ENCODE measurements around the gene BAX. TPM values are rescaled to one million over a fixed set of nuclear protein-coding genes. Genes with fewer than 3 reads are reported as not detected.

BAX gene
- total and polyA plus RNA-seq, 2 of the 13 experiments (the other 11 are each of a cell fraction or from before 2014, with no cell fraction given), result 139 to 176 TPM

GRCh38 chr19:48965806-48966540 lies 11.3 kb downstream of the BAX start (continued):
- TF ChIP-seq ISX (CRISPR knock-in tag; conservative IDR thresholded peaks at IDR 0.05), result no peak
- TF ChIP-seq JARID2 (CRISPR knock-in tag; IDR thresholded peaks at IDR 0.05; ENCODE audit: insufficient replicate concordance), result no peak
- no peak for TF ChIP-seq ZMAT3 (CRISPR knock-in tag; conservative IDR thresholded peaks at IDR 0.05)
- TF ChIP-seq AGO2 (optimal IDR thresholded peaks at IDR 0.05; ENCODE audit: low read depth, low read length), result peak; percentile 100
- TF ChIP-seq ZNF75D (CRISPR knock-in tag; IDR thresholded peaks at IDR 0.05; ENCODE audit: borderline replicate concordance), result 0 out of 2 replicates have a peak, but pooled peaks have one; percentile 17
- TF ChIP-seq, protein P1, sequence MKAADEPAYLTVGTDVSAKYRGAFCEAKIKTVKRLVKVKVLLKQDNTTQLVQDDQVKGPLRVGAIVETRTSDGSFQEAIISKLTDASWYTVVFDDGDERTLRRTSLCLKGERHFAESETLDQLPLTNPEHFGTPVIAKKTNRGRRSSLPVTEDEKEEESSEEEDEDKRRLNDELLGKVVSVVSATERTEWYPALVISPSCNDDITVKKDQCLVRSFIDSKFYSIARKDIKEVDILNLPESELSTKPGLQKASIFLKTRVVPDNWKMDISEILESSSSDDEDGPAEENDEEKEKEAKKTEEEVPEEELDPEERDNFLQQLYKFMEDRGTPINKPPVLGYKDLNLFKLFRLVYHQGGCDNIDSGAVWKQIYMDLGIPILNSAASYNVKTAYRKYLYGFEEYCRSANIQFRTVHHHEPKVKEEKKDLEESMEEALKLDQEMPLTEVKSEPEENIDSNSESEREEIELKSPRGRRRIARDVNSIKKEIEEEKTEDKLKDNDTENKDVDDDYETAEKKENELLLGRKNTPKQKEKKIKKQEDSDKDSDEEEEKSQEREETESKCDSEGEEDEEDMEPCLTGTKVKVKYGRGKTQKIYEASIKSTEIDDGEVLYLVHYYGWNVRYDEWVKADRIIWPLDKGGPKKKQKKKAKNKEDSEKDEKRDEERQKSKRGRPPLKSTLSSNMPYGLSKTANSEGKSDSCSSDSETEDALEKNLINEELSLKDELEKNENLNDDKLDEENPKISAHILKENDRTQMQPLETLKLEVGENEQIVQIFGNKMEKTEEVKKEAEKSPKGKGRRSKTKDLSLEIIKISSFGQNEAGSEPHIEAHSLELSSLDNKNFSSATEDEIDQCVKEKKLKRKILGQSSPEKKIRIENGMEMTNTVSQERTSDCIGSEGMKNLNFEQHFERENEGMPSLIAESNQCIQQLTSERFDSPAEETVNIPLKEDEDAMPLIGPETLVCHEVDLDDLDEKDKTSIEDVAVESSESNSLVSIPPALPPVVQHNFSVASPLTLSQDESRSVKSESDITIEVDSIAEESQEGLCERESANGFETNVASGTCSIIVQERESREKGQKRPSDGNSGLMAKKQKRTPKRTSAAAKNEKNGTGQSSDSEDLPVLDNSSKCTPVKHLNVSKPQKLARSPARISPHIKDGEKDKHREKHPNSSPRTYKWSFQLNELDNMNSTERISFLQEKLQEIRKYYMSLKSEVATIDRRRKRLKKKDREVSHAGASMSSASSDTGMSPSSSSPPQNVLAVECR (CRISPR knock-in tag; IDR thresholded peaks at IDR 0.05; ENCODE audit: borderline replicate concordance), result 0 out of 2 replicates have a peak, but pooled peaks have one; percentile 5
- TF ChIP-seq, protein P2, sequence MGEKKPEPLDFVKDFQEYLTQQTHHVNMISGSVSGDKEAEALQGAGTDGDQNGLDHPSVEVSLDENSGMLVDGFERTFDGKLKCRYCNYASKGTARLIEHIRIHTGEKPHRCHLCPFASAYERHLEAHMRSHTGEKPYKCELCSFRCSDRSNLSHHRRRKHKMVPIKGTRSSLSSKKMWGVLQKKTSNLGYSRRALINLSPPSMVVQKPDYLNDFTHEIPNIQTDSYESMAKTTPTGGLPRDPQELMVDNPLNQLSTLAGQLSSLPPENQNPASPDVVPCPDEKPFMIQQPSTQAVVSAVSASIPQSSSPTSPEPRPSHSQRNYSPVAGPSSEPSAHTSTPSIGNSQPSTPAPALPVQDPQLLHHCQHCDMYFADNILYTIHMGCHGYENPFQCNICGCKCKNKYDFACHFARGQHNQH (CRISPR knock-in tag; IDR thresholded peaks at IDR 0.05), result 0 out of 2 replicates have a peak, but pooled peaks have one; percentile 5
- TF ChIP-seq ZHX2 (IDR thresholded peaks at IDR 0.05; ENCODE audit: low read depth), result no peak
- TF ChIP-seq ZHX2 (CRISPR knock-in tag; IDR thresholded peaks at IDR 0.05; ENCODE audit: borderline replicate concordance), result 0 out of 2 replicates have a peak, but pooled peaks have one; percentile 12
- 0 out of 2 replicates have a peak, but pooled peaks have one; percentile 24 for TF ChIP-seq IRF2 (CRISPR knock-in tag; IDR thresholded peaks at IDR 0.05)
- peak; percentile 74; the same call in 1 of the 2 replicates for TF ChIP-seq ZC3H4 (CRISPR knock-in tag; IDR thresholded peaks at IDR 0.05; ENCODE audit: borderline replicate concordance)
- TF ChIP-seq CBX1 (IDR thresholded peaks at IDR 0.05; ENCODE audit: low read depth), result peak; percentile 23
- peak; percentile 4; the same call in 1 of the 2 replicates for TF ChIP-seq POLR2AphosphoS5 (IDR thresholded peaks at IDR 0.05; ENCODE audit: low read depth, low read length)
- no peak for TF ChIP-seq HMG20B (CRISPR knock-in tag; conservative IDR thresholded peaks at IDR 0.05)
- TF ChIP-seq ZNF430 (CRISPR knock-in tag; IDR thresholded peaks at IDR 0.05), result peak; percentile 40; the same call in 1 of the 2 replicates
